Measurements from ENCODE around the gene OSR1. TPM values are rescaled to one million over a fixed set of nuclear protein-coding genes. Genes with fewer than 3 reads are reported as not detected.

OSR1 gene
- total and polyA plus RNA-seq, 2 donors (not counting 1 experiment from before 2014, with no cell fraction given) = 11.3 to 13.4 TPM

GRCh38 chr2:19301706-19302105 is 56.7 kb downstream of the OSR1 start:
- Histone ChIP-seq H4K20me1 (ENCODE audit: control insufficient read depth, extremely low read depth, insufficient read depth, low read length) (no peaks in the 10 kb centered on the region), H3K27me3 (ENCODE audit: control insufficient read depth, insufficient read depth, low read length) (no peaks in the 10 kb centered on the region), H3K4me1 (ENCODE audit: control insufficient read depth, extremely low read depth, insufficient read depth, low read length) (no peaks in the 10 kb centered on the region), H3K4me2 (ENCODE audit: extremely low read depth, insufficient read depth, low read length) (no peak overlapping the region), H3K9ac (ENCODE audit: insufficient read depth, low read length) (no peak overlapping the region), H3K4me3 (replicated peaks in 1 of 4; ENCODE audit: control extremely low read depth in 1 of 4, insufficient read depth in 1 of 4, low read depth in 3 of 4, low read length in 4 of 4) (no peak overlapping the region), H3K9me3 (ENCODE audit: control insufficient read depth, insufficient read depth, low read depth, low read length) (no peaks in the 10 kb centered on the region), H2AFZ (ENCODE audit: low read length) (no peak overlapping the region), H3K36me3 (ENCODE audit: control insufficient read depth, insufficient read depth, low read length) (no peaks in the 10 kb centered on the region), H3K27ac (ENCODE audit: insufficient read depth, low read length) (no peak overlapping the region), H3K79me2 (ENCODE audit: control insufficient read depth, insufficient read depth, low read length) (no peaks in the 10 kb centered on the region)
- no peak for DNase-seq (ENCODE audit: low read depth in 2 of 2)
- TF ChIP-seq, protein P1, sequence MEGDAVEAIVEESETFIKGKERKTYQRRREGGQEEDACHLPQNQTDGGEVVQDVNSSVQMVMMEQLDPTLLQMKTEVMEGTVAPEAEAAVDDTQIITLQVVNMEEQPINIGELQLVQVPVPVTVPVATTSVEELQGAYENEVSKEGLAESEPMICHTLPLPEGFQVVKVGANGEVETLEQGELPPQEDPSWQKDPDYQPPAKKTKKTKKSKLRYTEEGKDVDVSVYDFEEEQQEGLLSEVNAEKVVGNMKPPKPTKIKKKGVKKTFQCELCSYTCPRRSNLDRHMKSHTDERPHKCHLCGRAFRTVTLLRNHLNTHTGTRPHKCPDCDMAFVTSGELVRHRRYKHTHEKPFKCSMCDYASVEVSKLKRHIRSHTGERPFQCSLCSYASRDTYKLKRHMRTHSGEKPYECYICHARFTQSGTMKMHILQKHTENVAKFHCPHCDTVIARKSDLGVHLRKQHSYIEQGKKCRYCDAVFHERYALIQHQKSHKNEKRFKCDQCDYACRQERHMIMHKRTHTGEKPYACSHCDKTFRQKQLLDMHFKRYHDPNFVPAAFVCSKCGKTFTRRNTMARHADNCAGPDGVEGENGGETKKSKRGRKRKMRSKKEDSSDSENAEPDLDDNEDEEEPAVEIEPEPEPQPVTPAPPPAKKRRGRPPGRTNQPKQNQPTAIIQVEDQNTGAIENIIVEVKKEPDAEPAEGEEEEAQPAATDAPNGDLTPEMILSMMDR (conservative IDR thresholded peaks at IDR 0.05 in 1 of 2, IDR thresholded peaks at IDR 0.05 in 1 of 2; ENCODE audit: low read depth in 1 of 2, low read length in 2 of 2) = no peak
- TF ChIP-seq EZH2 (IDR thresholded peaks at IDR 0.05; ENCODE audit: low read length, missing control alignments) = no peak
